HCT116 (cell line): ENCODE results near the gene GPS2. TPM values are rescaled to one million over a fixed set of nuclear protein-coding genes. Genes with fewer than 3 reads are reported as not detected.

Experiments
- ATAC-seq: fragments of 200-7000 bp; cut with Tn5 transposase; 2 replicates; pipeline ENCODE4 v1.9.1; 2020; ENCODE audit warnings: mild to moderate bottlenecking, moderate library complexity
- BruUV-seq: library from RNA; stranded (reverse); fragments of 400-500 nt; replicated peaks from 2 replicates; lab custom pipeline; 2021; lab: Mats Ljungman, UMichigan
- CTCF ChIA-PET: fragments of 300-600 bp; sonication (Branson Sonifier 250); formaldehyde crosslinking; loops from one replicate; lab custom pipeline; 2021; ENCODE audit warnings: antibody characterized with exemption; lab: Charles Lee
- POLR2A ChIA-PET: fragments of 300-600, 350-600 bp; sonication (Branson Sonifier 250); formaldehyde crosslinking; loops from one replicate; lab custom pipeline; 2021; ENCODE audit warnings: antibody characterized with exemption; lab: Charles Lee
- RAD21 ChIA-PET, 2 experiments: fragments of 300-600 bp; sonication (Branson Sonifier 250); formaldehyde crosslinking; loops; one replicate each; lab custom pipeline; 2023; ENCODE audit warnings: low total read pairs in 2 of 2; ENCODE audit not compliant: uncharacterized antibody in 2 of 2, unreplicated experiment in 2 of 2, low non-redundant PET in 1 of 2; lab: Charles Lee
- DNase-seq: peaks from one replicate; pipeline ENCODE4 v3.0.0-alpha.2; 2010; ENCODE audit warnings: low read depth, low spot score
- H2AFZ ChIP-seq: fragments of 200-600 bp; shearing (Covaris generic), sonication (generic); 2 replicates; pipeline ENCODE4 v1.6.1; 2017; ENCODE audit warnings: low read depth, mixed run types, mixed read lengths, antibody characterized with exemption, low read length; ENCODE audit not compliant: poor library complexity, severe bottlenecking
- H3K27ac ChIP-seq: 2 replicates; pipeline ENCODE4 v1.5.1; 2012; ENCODE audit warnings: low read depth, low read length
- H3K27me3 ChIP-seq: fragments of 200-600 bp; sonication (generic); 2 replicates; pipeline ENCODE4 v1.6.1; 2016; ENCODE audit warnings: mixed run types, low read length, mixed read lengths; ENCODE audit not compliant: insufficient read depth
- H3K36me3 ChIP-seq, 2 experiments: fragments of 200-500 bp in 1 of 2; fragments of 200-600 bp in 1 of 2; sonication (Bioruptor generic) in 1 of 2; sonication (generic) in 1 of 2; 2 replicates each; pipeline versions ENCODE4 v1.5.1 to v1.6.1; 2014 to 2016; ENCODE audit warnings: low read length in 2 of 2, inconsistent platforms in 1 of 2, mixed read lengths in 1 of 2, mixed run types in 1 of 2; ENCODE audit not compliant: insufficient read depth in 2 of 2, control insufficient read depth in 1 of 2
- H3K4me1 ChIP-seq, 2 experiments: fragments of 200-600 bp in 1 of 2; sonication (generic) in 1 of 2; 2 replicates each; pipeline versions ENCODE4 v1.5.1 to v1.6.1; 2012 to 2017; ENCODE audit warnings: low read length in 2 of 2, inconsistent platforms in 1 of 2, mild to moderate bottlenecking in 1 of 2, mixed read lengths in 1 of 2, mixed run types in 1 of 2, moderate library complexity in 1 of 2; ENCODE audit not compliant: insufficient read depth in 2 of 2, control insufficient read depth in 1 of 2
- H3K4me2 ChIP-seq: fragments of 200-600 bp; sonication (generic); 2 replicates; pipeline ENCODE4 v1.6.1; 2017; ENCODE audit warnings: mixed run types, low read length, mixed read lengths
- H3K4me3 ChIP-seq, 2 experiments: fragments of 200-600 bp in 1 of 2; sonication (generic) in 1 of 2; replicated peaks in 1 of 2; 2 replicates each; pipeline ENCODE4 v1.5.1; 2011 to 2016; ENCODE audit warnings: low read length in 2 of 2, control low read depth in 1 of 2, low read depth in 1 of 2, mild to moderate bottlenecking in 1 of 2, mixed read lengths in 1 of 2, mixed run types in 1 of 2
- H3K79me2 ChIP-seq: fragments of 200-600 bp; sonication (generic); 2 replicates; pipeline ENCODE4 v1.6.1; 2017; ENCODE audit warnings: mild to moderate bottlenecking, mixed run types, low read length, moderate library complexity, mixed read lengths; ENCODE audit not compliant: insufficient read depth
- H3K9ac ChIP-seq: fragments of 200-600 bp; sonication (generic); 2 replicates; pipeline ENCODE4 v1.6.1; 2016; ENCODE audit warnings: low read length, mixed read lengths
- H3K9me2 ChIP-seq: fragments of 200-600 bp; sonication (generic), shearing (Covaris generic); 2 replicates; pipeline ENCODE4 v1.6.1; 2017; ENCODE audit warnings: mixed run types, mild to moderate bottlenecking, moderate library complexity; ENCODE audit not compliant: insufficient read depth
- H3K9me3 ChIP-seq, 2 experiments: fragments of 200-500 bp in 1 of 2; fragments of 200-600 bp in 1 of 2; sonication (Bioruptor generic) in 1 of 2; sonication (generic) in 1 of 2; 2 replicates each; pipeline ENCODE4 v1.6.1; 2014 to 2017; ENCODE audit warnings: low read length in 2 of 2, mixed read lengths in 2 of 2, inconsistent platforms in 1 of 2, low read depth in 1 of 2, mild to moderate bottlenecking in 1 of 2, mixed run types in 1 of 2, moderate library complexity in 1 of 2; ENCODE audit not compliant: control insufficient read depth in 1 of 2, insufficient read depth in 1 of 2
- H4K20me1 ChIP-seq: fragments of 200-600 bp; sonication (generic), shearing (Covaris generic); 2 replicates; pipeline ENCODE4 v1.6.1; 2017; ENCODE audit warnings: mixed run types, mild to moderate bottlenecking, moderate library complexity; ENCODE audit not compliant: insufficient read depth
- CBX3 ChIP-seq: IDR thresholded peaks from 2 replicates; pipeline ENCODE4 v1.6.1; 2012; ENCODE audit warnings: low read depth
- EGR1 ChIP-seq: IDR thresholded peaks from 2 replicates; pipeline ENCODE4 v1.6.1; 2012; ENCODE audit warnings: low read depth
- EZH2 ChIP-seq: fragments of 200-600 bp; sonication (generic); IDR thresholded peaks from 2 replicates; pipeline ENCODE4 v1.6.1; 2017; ENCODE audit warnings: antibody characterized with exemption, mixed run types
- JUND ChIP-seq: IDR thresholded peaks from 2 replicates; pipeline ENCODE4 v1.6.1; 2012
- POLR2A ChIP-seq: IDR thresholded peaks from 2 replicates; pipeline ENCODE4 v1.7.0; 2011; ENCODE audit warnings: borderline replicate concordance; ENCODE audit not compliant: insufficient read depth, insufficient read length; ENCODE audit errors: extremely low read depth
- POLR2AphosphoS5 ChIP-seq: IDR thresholded peaks from 2 replicates; pipeline ENCODE4 v1.6.1; 2011; ENCODE audit warnings: mild to moderate bottlenecking, low read depth, low read length, moderate library complexity
- RAD21 ChIP-seq: IDR thresholded peaks from 2 replicates; pipeline ENCODE4 v1.6.1; 2012; ENCODE audit warnings: low read depth, mild to moderate bottlenecking
- SP1 ChIP-seq: IDR thresholded peaks from 2 replicates; pipeline ENCODE4 v1.6.1; 2012; ENCODE audit warnings: low read depth
- SRF ChIP-seq: IDR thresholded peaks from 2 replicates; pipeline ENCODE4 v1.6.1; 2012; ENCODE audit warnings: low read depth
- TCF7L2 ChIP-seq: IDR thresholded peaks from 2 replicates; pipeline ENCODE4 v1.7.0; 2011; ENCODE audit warnings: borderline replicate concordance, inconsistent platforms; ENCODE audit not compliant: insufficient read depth, insufficient read length; ENCODE audit errors: extremely low read depth
- YY1 ChIP-seq: IDR thresholded peaks from 2 replicates; pipeline ENCODE4 v1.6.1; 2011; ENCODE audit warnings: low read length, low read depth, moderate library complexity, mild to moderate bottlenecking; ENCODE audit not compliant: insufficient replicate concordance; ENCODE audit errors: extremely low read depth
- intact Hi-C: fragments of 100-400 bp; cut with micrococcal nuclease; formaldehyde crosslinking; loops from 2 replicates; pipeline ENCODE4 v1.10.0; 2022
- total RNA-seq: library from RNA; stranded (reverse); gene quantifications from one replicate; pipeline ENCODE4 v1.2.1, GENCODE V29; 2021; ENCODE audit not compliant: unreplicated experiment
- TF ChIP-seq, protein P1 (sequence below): IDR thresholded peaks from 2 replicates; pipeline ENCODE4 v1.6.1; 2011; ENCODE audit warnings: mild to moderate bottlenecking, low read length, moderate library complexity; ENCODE audit not compliant: insufficient replicate concordance; ENCODE audit errors: extremely low read depth

The GPS2 gene
- total RNA-seq, 1 experiment from 2014 or later, result 61.3 TPM

DNA sequence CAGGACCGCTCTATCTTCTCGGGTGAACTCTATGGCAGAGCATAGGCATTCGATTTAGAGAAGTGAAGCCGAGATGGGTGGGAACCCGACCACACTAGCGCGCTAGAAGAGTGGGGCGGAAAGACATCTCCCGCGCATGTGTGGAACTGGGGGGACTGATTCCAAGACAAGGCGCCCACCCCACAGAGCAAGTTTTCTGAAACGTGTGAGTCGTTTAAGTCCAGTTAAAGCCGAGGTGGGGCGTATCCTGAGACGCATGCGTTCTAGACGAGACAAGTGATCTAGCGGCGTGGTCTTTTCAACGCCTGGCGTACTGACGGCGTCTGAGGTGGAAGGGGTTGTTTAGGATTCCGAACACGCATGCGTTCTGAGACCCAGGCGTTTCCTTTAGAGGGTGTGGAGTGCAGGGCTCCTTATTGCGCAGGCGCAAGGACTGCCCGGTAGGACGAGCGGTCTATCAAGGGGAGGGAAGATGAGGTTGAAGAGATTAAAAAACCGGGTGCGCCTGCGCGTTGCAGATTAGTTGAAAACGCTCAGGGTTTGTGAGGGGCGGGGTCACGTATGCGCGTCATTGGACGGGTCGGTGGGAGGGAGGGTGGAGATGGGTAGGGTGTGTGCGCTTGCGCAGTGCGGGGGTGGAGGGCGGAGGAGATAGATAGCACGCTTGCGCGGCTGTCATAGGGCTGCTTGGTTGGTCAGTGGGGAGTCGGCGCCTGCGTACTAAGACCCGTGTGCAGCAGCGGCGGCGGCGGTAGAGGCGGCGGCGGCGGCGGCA is 8.1 kb downstream of the GPS2 start, which contains the start of gene EIF5A:
EIF5A (plus strand) TSS at position 718 of the 775 bp plus-strand sequence. CDS start 2,008 bp downstream, outside the sequence.
- Histone ChIP-seq H2AFZ (no peak within 1 kb of the TSS), H3K4me2 (peak within 1 kb of the TSS; percentile 88), H3K9me3 (no peaks in the 10 kb centered on the region), H3K27ac (peak within 1 kb of the TSS; percentile 98), H3K79me2 (peaks cover 46% of the 10 kb centered on the region), H3K9ac (peak within 1 kb of the TSS; percentile 99), H3K9me2 (no peaks in the 10 kb centered on the region), H3K4me3 (peak within 1 kb of the TSS; percentile 90 to 99), H3K27me3 (no peaks in the 10 kb centered on the region), H4K20me1 (peaks cover 24% of the 10 kb centered on the region), H3K36me3 (peaks cover 20 to 34% of the 10 kb centered on the region in 2 experiments), H3K4me1 (peaks cover 19 to 41% of the 10 kb centered on the region in 2 experiments)
- POLR2A ChIA-PET, result no interaction called here
- ATAC-seq (peak; percentile 80), DNase-seq (peak; percentile 100)
- RAD21 ChIA-PET, result no interaction called here
- intact Hi-C loops, result loop anchor here (2.0 to 5.0 kb wide), 2 partner anchors 44 to 55 kb away; partner anchors contain the start of genes CTDNEP1 and ELP5
- CTCF ChIA-PET, result no interaction called here
- no peak; the same call in 1 of the 2 replicates for TF ChIP-seq SRF
- TF ChIP-seq EZH2, result no peak
- TF ChIP-seq EGR1, result peak; percentile 100
- TF ChIP-seq RAD21, result no peak
- peak; percentile 45 for TF ChIP-seq TCF7L2
- TF ChIP-seq, protein P1, sequence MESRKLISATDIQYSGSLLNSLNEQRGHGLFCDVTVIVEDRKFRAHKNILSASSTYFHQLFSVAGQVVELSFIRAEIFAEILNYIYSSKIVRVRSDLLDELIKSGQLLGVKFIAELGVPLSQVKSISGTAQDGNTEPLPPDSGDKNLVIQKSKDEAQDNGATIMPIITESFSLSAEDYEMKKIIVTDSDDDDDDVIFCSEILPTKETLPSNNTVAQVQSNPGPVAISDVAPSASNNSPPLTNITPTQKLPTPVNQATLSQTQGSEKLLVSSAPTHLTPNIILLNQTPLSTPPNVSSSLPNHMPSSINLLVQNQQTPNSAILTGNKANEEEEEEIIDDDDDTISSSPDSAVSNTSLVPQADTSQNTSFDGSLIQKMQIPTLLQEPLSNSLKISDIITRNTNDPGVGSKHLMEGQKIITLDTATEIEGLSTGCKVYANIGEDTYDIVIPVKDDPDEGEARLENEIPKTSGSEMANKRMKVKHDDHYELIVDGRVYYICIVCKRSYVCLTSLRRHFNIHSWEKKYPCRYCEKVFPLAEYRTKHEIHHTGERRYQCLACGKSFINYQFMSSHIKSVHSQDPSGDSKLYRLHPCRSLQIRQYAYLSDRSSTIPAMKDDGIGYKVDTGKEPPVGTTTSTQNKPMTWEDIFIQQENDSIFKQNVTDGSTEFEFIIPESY, result no peak
- TF ChIP-seq POLR2A, result peak; percentile 79
- TF ChIP-seq SP1, result peak; percentile 43; the same call in 1 of the 2 replicates
- TF ChIP-seq YY1, result peak; percentile 92
- TF ChIP-seq POLR2AphosphoS5, result peak; percentile 77
- TF ChIP-seq JUND, result no peak
- TF ChIP-seq CBX3, result no peak
- no TSS peak for BruUV-seq
